Measurements from ENCODE around the gene RALGPS2.

DNA sequence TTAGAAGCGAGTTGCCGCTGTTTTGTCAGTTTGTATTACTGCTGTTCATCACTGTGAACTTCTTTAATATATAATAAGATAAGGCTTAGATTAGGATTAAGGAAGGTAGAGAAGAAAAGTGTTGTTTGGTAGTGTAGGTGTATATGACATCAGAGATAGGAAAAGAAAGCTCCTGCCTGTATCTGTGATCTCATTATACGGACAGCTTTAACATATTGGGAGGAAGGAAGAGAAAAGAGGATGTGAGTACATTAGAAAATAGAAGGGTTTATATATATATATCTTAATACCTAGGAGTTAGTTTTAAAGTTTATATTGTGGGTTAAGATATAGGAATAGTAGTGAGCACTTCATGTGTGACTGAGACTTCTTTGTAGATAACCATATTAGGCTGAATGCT, 71.0 kb downstream of the RALGPS2 start:
- TF ChIP-seq POLR2A (IDR thresholded peaks at IDR 0.05; ENCODE audit: low read depth, low read length) (no peak), POLR2AphosphoS5 (IDR thresholded peaks at IDR 0.05; ENCODE audit: low read depth, low read length) (no peak), TAF1 (IDR thresholded peaks at IDR 0.05; ENCODE audit: borderline replicate concordance, low read depth, low read length) (no peak)
